ENCODE data around the gene LTBP2.

DNA sequence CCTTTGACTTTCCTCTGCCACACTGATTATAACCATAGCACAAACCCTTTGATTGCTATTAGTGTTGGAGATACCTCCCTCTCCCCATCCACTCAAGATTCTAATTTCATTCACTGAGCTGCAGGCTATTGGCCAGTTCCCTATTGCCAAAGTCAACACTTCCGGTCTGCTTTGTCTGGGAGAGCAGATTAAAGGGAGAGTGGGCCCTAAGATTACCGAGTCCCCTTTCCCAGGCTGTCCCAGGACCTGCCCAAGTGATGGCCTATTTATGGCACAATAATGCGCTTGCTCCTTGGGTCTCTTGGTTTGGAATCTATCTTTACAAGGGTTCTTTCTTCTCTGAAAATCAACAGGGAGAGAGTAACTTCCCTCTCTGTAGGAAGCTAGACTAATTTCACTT, 42.9 kb upstream of the LTBP2 start:
- TF ChIP-seq POLR2A (IDR thresholded peaks at IDR 0.05; ENCODE audit: low read depth, low read length) (no peak), TAF1 (IDR thresholded peaks at IDR 0.05; ENCODE audit: borderline replicate concordance, low read depth, low read length) (no peak)

Data from GM12892 (cell line).